ENCODE data around the gene CORO6.

CORO6 gene

GRCh38 chr17:29630630-29631193 is 8.0 kb upstream of the CORO6 start:
- no peak for DNase-seq

GRCh38 chr17:29629839-29630238 is 7.1 kb upstream of the CORO6 start:
- DNase-seq, result no peak

- no peak for DNase-seq
These were observed 5.9 kb upstream of the CORO6 start for GRCh38 chr17:29628644-29629043.

GRCh38 chr17:29627951-29628350 is 5.2 kb upstream of the CORO6 start:
- no peak for DNase-seq

- no peak for DNase-seq
These were observed 2.5 kb upstream of the CORO6 start for GRCh38 chr17:29625037-29625750.

- no peak for DNase-seq
These were observed 1.9 kb upstream of the CORO6 start for GRCh38 chr17:29624586-29624985.

- no peak for DNase-seq
These were observed 553 bp upstream of the CORO6 start for GRCh38 chr17:29623283-29623647.

- DNase-seq, result no peak
These were observed 939 bp downstream of the CORO6 start for GRCh38 chr17:29621751-29622194.

- no peak for DNase-seq
These were observed 1.8 kb downstream of the CORO6 start for GRCh38 chr17:29620779-29621500.

GRCh38 chr17:29620271-29620670 is 2.4 kb downstream of the CORO6 start:
- no peak for DNase-seq

GRCh38 chr17:29619251-29619650 is 3.5 kb downstream of the CORO6 start:
- DNase-seq, result no peak

GRCh38 chr17:29618272-29619065 is 4.2 kb downstream of the CORO6 start:
- no peak for DNase-seq

GRCh38 chr17:29617481-29618271 is 5.0 kb downstream of the CORO6 start:
- peak; percentile 71 for DNase-seq

- DNase-seq, result peak; percentile 86
These were observed 5.6 kb downstream of the CORO6 start for GRCh38 chr17:29617125-29617480.

- DNase-seq, result no peak
These were observed 6.2 kb downstream of the CORO6 start for GRCh38 chr17:29616300-29617048.

GRCh38 chr17:29615492-29616299 is 7.0 kb downstream of the CORO6 start:
- DNase-seq, result peak; percentile 89

- DNase-seq, result no peak
These were observed 7.7 kb downstream of the CORO6 start for GRCh38 chr17:29615048-29615385.

GRCh38 chr17:29614349-29615047 is 8.2 kb downstream of the CORO6 start:
- DNase-seq, result no peak

- DNase-seq, result no peak
These were observed 8.9 kb downstream of the CORO6 start for GRCh38 chr17:29613856-29614255.

GRCh38 chr17:29613352-29613837 is 9.3 kb downstream of the CORO6 start:
- DNase-seq, result no peak

Measured in NCI-H774 (cell line).